ENCODE data around the gene WWC2. TPM values are rescaled to one million over a fixed set of nuclear protein-coding genes. Genes with fewer than 3 reads are reported as not detected.

Gene WWC2
- total RNA-seq, 4 donors from 2014 or later, result 26.9 to 45.9 (median 41.4) TPM

DNA sequence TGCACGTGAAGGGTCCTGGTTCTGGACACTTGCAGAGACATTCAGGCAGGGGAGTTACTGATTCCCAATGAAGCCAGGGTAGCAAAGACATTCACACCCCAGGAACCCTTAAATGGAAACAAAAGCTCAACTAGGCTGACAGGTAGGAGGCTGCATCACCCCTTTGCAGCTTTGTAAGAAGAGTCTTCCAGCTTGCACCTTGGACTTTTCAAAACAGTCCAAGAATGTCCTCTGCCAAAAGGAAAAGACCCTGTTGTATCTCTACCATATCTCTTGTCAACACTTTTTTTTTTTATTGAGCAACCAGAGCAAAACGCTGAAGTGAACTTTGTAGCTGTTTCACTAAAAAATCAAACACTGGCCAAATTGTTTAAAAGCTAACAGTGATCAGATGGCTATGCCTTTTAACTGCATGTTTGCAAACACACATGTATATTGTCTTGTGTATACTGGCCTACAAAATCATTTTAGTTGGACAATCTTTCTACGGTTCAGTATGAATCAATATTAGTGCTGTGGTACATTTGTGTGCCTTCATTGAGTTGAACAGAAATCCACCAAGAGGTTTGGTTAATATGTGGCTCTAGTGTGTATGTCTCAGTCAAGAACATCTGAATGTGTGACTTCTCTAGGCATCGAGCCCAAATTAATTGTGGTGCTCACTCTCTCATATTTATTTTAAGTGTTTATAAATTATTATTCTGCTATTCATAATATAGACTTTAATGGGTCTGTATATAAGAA, 18.5 kb upstream of the WWC2 start:
- no peak overlapping the region for H3K4me3 ChIP-seq
- no peaks in the 10 kb centered on the region for H3K4me1 ChIP-seq
- DNase-seq, result no peak
- H3K27ac ChIP-seq, result peak overlapping the region in 1 of 2 donors; percentile 23
- TF ChIP-seq POLR2A (IDR thresholded peaks at IDR 0.05), result no peak
- TF ChIP-seq, protein P1, sequence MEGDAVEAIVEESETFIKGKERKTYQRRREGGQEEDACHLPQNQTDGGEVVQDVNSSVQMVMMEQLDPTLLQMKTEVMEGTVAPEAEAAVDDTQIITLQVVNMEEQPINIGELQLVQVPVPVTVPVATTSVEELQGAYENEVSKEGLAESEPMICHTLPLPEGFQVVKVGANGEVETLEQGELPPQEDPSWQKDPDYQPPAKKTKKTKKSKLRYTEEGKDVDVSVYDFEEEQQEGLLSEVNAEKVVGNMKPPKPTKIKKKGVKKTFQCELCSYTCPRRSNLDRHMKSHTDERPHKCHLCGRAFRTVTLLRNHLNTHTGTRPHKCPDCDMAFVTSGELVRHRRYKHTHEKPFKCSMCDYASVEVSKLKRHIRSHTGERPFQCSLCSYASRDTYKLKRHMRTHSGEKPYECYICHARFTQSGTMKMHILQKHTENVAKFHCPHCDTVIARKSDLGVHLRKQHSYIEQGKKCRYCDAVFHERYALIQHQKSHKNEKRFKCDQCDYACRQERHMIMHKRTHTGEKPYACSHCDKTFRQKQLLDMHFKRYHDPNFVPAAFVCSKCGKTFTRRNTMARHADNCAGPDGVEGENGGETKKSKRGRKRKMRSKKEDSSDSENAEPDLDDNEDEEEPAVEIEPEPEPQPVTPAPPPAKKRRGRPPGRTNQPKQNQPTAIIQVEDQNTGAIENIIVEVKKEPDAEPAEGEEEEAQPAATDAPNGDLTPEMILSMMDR (IDR thresholded peaks at IDR 0.05), result no peak
- H3K27me3 ChIP-seq, result no peaks in the 10 kb centered on the region
- H3K36me3 ChIP-seq, result no peaks in the 10 kb centered on the region
- no peaks in the 10 kb centered on the region for H3K9me3 ChIP-seq
- intact Hi-C loops (cut with DNase I; ENCODE audit: low total_unique reads), result no loop called here

DNA sequence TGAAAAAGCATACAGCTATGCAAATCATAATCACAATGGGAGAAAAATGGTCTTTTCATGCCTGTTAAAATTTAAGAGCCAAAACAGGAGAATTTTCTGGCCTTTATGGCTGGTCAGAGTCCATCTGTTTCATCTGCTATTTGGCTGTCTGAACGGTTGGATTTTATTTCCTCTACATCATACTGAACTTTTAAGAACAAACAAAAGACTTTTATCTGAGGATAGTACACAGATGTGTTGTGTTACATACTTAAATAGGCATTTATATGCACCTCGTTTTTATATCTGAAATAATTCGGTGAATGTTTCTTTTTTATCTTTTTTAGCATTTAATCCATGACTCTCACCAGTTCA, 18.0 kb upstream of the WWC2 start:
- Histone ChIP-seq H3K9me3 (no peaks in the 10 kb centered on the region), H3K36me3 (no peaks in the 10 kb centered on the region), H3K4me3 (no peak overlapping the region), H3K27ac (peak overlapping the region in 1 of 2 donors; percentile 23), H3K27me3 (no peaks in the 10 kb centered on the region), H3K4me1 (no peaks in the 10 kb centered on the region)
- intact Hi-C loops (cut with DNase I; ENCODE audit: low total_unique reads), result no loop called here
- DNase-seq, result no peak
- no peak for TF ChIP-seq POLR2A (IDR thresholded peaks at IDR 0.05)
- TF ChIP-seq, protein P1 (IDR thresholded peaks at IDR 0.05), result no peak

- Histone ChIP-seq H3K4me3 (no peak overlapping the region), H3K9me3 (no peaks in the 10 kb centered on the region), H3K36me3 (no peaks in the 10 kb centered on the region), H3K4me1 (no peaks in the 10 kb centered on the region), H3K27me3 (no peaks in the 10 kb centered on the region), H3K27ac (peak overlapping the region in 1 of 2 donors; percentile 23)
- intact Hi-C loops (cut with DNase I; ENCODE audit: low total_unique reads), result no loop called here
- TF ChIP-seq, protein P1 (IDR thresholded peaks at IDR 0.05), result no peak
- DNase-seq, result no peak
Observed at GRCh38 chr4:183082053-183082452, 17.0 kb upstream of the WWC2 start.

GRCh38 chr4:183094393-183095198, 4.5 kb upstream of the WWC2 start:
- DNase-seq, result no peak
- H3K27me3 ChIP-seq, result no peaks in the 10 kb centered on the region
- H3K27ac ChIP-seq, result no peak overlapping the region
- intact Hi-C loops (cut with DNase I; ENCODE audit: low total_unique reads), result no loop called here
- no peaks in the 10 kb centered on the region for H3K9me3 ChIP-seq
- H3K4me3 ChIP-seq, result no peak overlapping the region
- TF ChIP-seq, protein P1 (IDR thresholded peaks at IDR 0.05), result no peak
- no peak for TF ChIP-seq POLR2A (IDR thresholded peaks at IDR 0.05)
- no peaks in the 10 kb centered on the region for H3K4me1 ChIP-seq
- H3K36me3 ChIP-seq, result no peaks in the 10 kb centered on the region

DNA sequence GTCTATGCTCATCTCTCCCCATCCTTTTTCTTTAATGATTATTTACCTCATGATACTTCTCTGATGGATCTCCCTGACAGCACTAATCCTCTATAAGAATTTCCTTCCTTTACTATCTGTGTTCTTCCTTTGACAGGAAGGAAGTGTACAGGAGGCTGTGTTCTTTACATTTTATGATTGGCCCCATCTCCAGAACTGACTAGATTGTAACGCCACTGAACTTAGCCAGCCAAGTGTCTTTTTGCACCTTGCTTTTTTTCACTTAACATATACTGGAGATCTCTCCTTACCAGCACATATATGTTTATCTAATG, 3.9 kb upstream of the WWC2 start:
- H3K36me3 ChIP-seq, result no peaks in the 10 kb centered on the region
- H3K9me3 ChIP-seq, result no peaks in the 10 kb centered on the region
- no peak for DNase-seq
- intact Hi-C loops (cut with DNase I; ENCODE audit: low total_unique reads), result no loop called here
- H3K4me1 ChIP-seq, result no peaks in the 10 kb centered on the region
- no peak overlapping the region for H3K4me3 ChIP-seq
- H3K27ac ChIP-seq, result no peak overlapping the region
- H3K27me3 ChIP-seq, result no peaks in the 10 kb centered on the region
- TF ChIP-seq POLR2A (IDR thresholded peaks at IDR 0.05), result no peak
- TF ChIP-seq, protein P1 (IDR thresholded peaks at IDR 0.05), result no peak

Measured in uterus (tissue), 4 donors.